HepG2 (cell line): ENCODE results near the gene ADGRF1. TPM values are rescaled to one million over a fixed set of nuclear protein-coding genes. Genes with fewer than 3 reads are reported as not detected.

Experiments used
- ARHGAP35 ChIP-seq: sonication (generic); formaldehyde crosslinking; IDR thresholded peaks from 2 replicates; pipeline ENCODE4 v1.9.0; 2022; ENCODE audit warnings: mild to moderate bottlenecking, inconsistent platforms, moderate library complexity, missing genetic modification reagents, borderline replicate concordance
- ELF3 ChIP-seq: IDR thresholded peaks from 2 replicates; pipeline ENCODE4 v1.6.1; 2016; ENCODE audit warnings: missing genetic modification reagents, missing compliant biosample characterization
- FOXO1 ChIP-seq: sonication (generic); formaldehyde crosslinking; IDR thresholded peaks from 2 replicates; pipeline ENCODE4 v1.4.0; 2020; ENCODE audit warnings: missing genetic modification reagents
- HNF4G ChIP-seq, 2 experiments: sonication (generic) in 1 of 2; formaldehyde crosslinking in 1 of 2; IDR thresholded peaks; 2 replicates each; pipeline versions ENCODE4 v1.4.0 to v1.6.1; 2011 to 2020; ENCODE audit warnings: borderline replicate concordance in 2 of 2, low read depth in 2 of 2, mild to moderate bottlenecking in 2 of 2, low read length in 1 of 2, missing genetic modification reagents in 1 of 2, moderate library complexity in 1 of 2
- KDM5A ChIP-seq: fragments of 200-600 bp; sonication (generic); IDR thresholded peaks from 2 replicates; pipeline ENCODE4 v1.7.0; 2018; ENCODE audit warnings: antibody characterized with exemption, mild to moderate bottlenecking, low read length, borderline replicate concordance
- LCORL ChIP-seq, 2 experiments: fragments of 450-650 bp in 1 of 2; sonication (generic) in 1 of 2; formaldehyde crosslinking in 1 of 2; IDR thresholded peaks; 2 replicates each; pipeline versions ENCODE4 v1.5.0 to v1.6.1; 2017 to 2020; ENCODE audit warnings: antibody characterized with exemption in 1 of 2, missing genetic modification reagents in 1 of 2
- NFE2L1 ChIP-seq: sonication (generic); formaldehyde crosslinking; IDR thresholded peaks from 2 replicates; pipeline ENCODE4 v1.4.0; 2020; ENCODE audit warnings: missing genetic modification reagents, mild to moderate bottlenecking, borderline replicate concordance
- REL ChIP-seq: sonication (generic); formaldehyde crosslinking; conservative IDR thresholded peaks from 2 replicates; pipeline ENCODE4 v1.8.0; 2022; ENCODE audit warnings: mild to moderate bottlenecking, missing genetic modification reagents, moderate library complexity
- SSRP1 ChIP-seq: IDR thresholded peaks from 2 replicates; pipeline ENCODE4 v1.6.1; 2016; ENCODE audit warnings: control low read depth
- TBX2 ChIP-seq: sonication (generic); formaldehyde crosslinking; IDR thresholded peaks from 2 replicates; pipeline ENCODE4 v1.5.0; 2020; ENCODE audit warnings: missing genetic modification reagents, mild to moderate bottlenecking, borderline replicate concordance
- TCF7L2 ChIP-seq: IDR thresholded peaks from 2 replicates; pipeline ENCODE4 v1.6.1; 2011; ENCODE audit warnings: mild to moderate bottlenecking, low read depth, low read length, moderate library complexity
- ZNF367 ChIP-seq: sonication (generic); formaldehyde crosslinking; IDR thresholded peaks from 2 replicates; pipeline ENCODE4 v1.4.0; 2020; ENCODE audit warnings: missing genetic modification reagents, borderline replicate concordance
- ZNF44 ChIP-seq: sonication (generic); formaldehyde crosslinking; IDR thresholded peaks from 2 replicates; pipeline ENCODE4 v1.5.1; 2020; ENCODE audit warnings: mild to moderate bottlenecking, missing genetic modification reagents
- polyA plus RNA-seq, 8 experiments: library from polyadenylated mRNA; depleted of rRNA in 3 of 8; stranded (reverse) in 7 of 8; unstranded in 1 of 8; fragments of >200 nt; fragmentation: Illumina TruSeq in 4 of 8; extraction: Trizol in 4 of 8; gene quantifications; 2 replicates each; pipeline versions ENCODE4 v1.2.1 to v1.2.3, GENCODE V29; 2011 to 2016; ENCODE audit warnings: low read depth in 4 of 8, missing spikeins in 1 of 8, mixed read lengths in 1 of 8; ENCODE audit not compliant: insufficient read depth in 1 of 8
- total RNA-seq, 5 experiments: library from RNA; depleted of rRNA; stranded (reverse); fragments of >200 nt; fragmentation: Illumina TruSeq; extraction: Trizol; gene quantifications; 2 replicates each; pipeline ENCODE4 v1.2.3, GENCODE V29; 2016; ENCODE audit warnings: low read depth in 1 of 5
- TF ChIP-seq, protein P1 (sequence below): IDR thresholded peaks from 2 replicates; pipeline ENCODE4 v1.6.1; 2016; ENCODE audit warnings: low read depth, control low read depth
- TF ChIP-seq, protein P2 (sequence below): sonication (generic); formaldehyde crosslinking; IDR thresholded peaks from 2 replicates; pipeline ENCODE4 v1.9.0; 2021; ENCODE audit warnings: missing genetic modification reagents, mild to moderate bottlenecking, borderline replicate concordance
- TF ChIP-seq, protein P3 (sequence below): sonication (generic); formaldehyde crosslinking; IDR thresholded peaks from 2 replicates; pipeline ENCODE4 v1.5.0; 2020; ENCODE audit warnings: mild to moderate bottlenecking, missing genetic modification reagents, borderline replicate concordance
- TF ChIP-seq, protein P4 (sequence below): fragments of 450-650 bp; IDR thresholded peaks from 2 replicates; pipeline ENCODE4 v1.6.1; 2016
- TF ChIP-seq, protein P5 (sequence below): IDR thresholded peaks from 2 replicates; pipeline ENCODE4 v1.6.1; 2016; ENCODE audit warnings: missing biosample characterization, missing genetic modification reagents, low read depth

ADGRF1 gene
- total and polyA plus RNA-seq, 2 of the 13 experiments (the other 11 are each of a cell fraction or from before 2014, with no cell fraction given) = not detected

DNA sequence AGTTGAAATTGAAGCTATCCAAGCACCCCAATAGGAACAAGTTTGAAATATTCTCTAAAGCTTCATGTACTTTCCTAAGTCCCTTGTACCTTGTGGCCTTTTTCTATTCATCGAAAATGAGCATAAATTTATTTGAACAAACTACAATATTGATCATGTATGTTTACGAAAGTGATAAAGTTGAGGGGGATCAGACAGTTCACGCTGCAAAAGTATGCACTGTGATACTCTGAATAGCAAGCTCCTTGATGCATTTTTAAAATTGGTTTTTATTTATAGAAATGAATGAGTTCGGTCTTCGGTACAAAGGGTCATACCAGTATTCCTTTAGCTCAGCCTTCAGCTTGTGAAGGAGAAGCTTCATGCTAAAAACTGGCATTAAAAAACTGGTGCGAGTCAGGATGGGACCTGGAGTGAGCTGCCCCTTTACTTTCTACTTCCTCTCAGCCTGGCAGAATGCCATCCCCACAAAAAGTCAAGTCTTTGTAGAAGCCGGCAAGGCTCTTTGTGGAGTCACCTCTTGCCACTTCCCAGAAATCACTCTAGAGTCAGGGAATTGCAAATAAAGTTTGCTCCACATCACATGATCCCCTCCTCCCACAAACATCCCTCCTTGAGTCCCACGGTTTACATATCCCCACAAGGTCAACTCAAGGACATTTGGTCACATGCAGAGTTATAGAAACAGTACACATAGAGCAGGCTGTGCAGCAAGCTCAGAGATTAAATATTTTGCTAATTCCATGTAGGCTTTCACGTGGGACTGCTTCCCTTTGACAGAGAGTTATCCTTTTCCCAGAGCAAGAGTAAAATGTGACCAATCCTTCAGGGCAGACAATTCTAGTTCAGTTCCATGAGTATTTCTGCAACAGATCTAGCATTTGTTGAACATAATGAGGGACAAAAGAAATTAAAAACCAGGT lies 34.6 kb upstream of the ADGRF1 start (continued):
- TF ChIP-seq, protein P1, sequence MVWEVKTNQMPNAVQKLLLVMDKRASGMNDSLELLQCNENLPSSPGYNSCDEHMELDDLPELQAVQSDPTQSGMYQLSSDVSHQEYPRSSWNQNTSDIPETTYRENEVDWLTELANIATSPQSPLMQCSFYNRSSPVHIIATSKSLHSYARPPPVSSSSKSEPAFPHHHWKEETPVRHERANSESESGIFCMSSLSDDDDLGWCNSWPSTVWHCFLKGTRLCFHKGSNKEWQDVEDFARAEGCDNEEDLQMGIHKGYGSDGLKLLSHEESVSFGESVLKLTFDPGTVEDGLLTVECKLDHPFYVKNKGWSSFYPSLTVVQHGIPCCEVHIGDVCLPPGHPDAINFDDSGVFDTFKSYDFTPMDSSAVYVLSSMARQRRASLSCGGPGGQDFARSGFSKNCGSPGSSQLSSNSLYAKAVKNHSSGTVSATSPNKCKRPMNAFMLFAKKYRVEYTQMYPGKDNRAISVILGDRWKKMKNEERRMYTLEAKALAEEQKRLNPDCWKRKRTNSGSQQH (CRISPR knock-in tag) = no peak
- TF ChIP-seq REL (CRISPR knock-in tag) (no peak), ELF3 (CRISPR knock-in tag) (peak; percentile 94; the same call in 1 of the 2 replicates), ZNF44 (peak; percentile 60; the same call in 1 of the 2 replicates), TCF7L2 (peak; percentile 85), ARHGAP35 (CRISPR knock-in tag) (peak; percentile 24; the same call in 1 of the 2 replicates), NFE2L1 (CRISPR knock-in tag) (no peak), TBX2 (peak; percentile 95), KDM5A (no peak; the same call in 1 of the 2 replicates), HNF4G (IDR thresholded peaks at IDR 0.05; ENCODE audit: borderline replicate concordance, low read depth, low read length) (peak; percentile 12; the same call in 1 of the 2 replicates), HNF4G (CRISPR knock-in tag; IDR thresholded peaks at IDR 0.05; ENCODE audit: borderline replicate concordance, low read depth) (no peak), FOXO1 (peak; percentile 98), ZNF367 (0 out of 2 replicates have a peak, but pooled peaks have one; percentile 39), SSRP1 (CRISPR knock-in tag) (peak; percentile 81; the same call in 1 of the 2 replicates), LCORL (IDR thresholded peaks at IDR 0.05) (peak; percentile 72; the same call in 1 of the 2 replicates), LCORL (CRISPR knock-in tag; IDR thresholded peaks at IDR 0.05) (0 out of 2 replicates have a peak, but pooled peaks have one; percentile 35)
- TF ChIP-seq, protein P2, sequence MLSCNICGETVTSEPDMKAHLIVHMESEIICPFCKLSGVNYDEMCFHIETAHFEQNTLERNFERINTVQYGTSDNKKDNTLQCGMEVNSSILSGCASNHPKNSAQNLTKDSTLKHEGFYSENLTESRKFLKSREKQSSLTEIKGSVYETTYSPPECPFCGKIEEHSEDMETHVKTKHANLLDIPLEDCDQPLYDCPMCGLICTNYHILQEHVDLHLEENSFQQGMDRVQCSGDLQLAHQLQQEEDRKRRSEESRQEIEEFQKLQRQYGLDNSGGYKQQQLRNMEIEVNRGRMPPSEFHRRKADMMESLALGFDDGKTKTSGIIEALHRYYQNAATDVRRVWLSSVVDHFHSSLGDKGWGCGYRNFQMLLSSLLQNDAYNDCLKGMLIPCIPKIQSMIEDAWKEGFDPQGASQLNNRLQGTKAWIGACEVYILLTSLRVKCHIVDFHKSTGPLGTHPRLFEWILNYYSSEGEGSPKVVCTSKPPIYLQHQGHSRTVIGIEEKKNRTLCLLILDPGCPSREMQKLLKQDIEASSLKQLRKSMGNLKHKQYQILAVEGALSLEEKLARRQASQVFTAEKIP (CRISPR knock-in tag) = no peak
- TF ChIP-seq, protein P3, sequence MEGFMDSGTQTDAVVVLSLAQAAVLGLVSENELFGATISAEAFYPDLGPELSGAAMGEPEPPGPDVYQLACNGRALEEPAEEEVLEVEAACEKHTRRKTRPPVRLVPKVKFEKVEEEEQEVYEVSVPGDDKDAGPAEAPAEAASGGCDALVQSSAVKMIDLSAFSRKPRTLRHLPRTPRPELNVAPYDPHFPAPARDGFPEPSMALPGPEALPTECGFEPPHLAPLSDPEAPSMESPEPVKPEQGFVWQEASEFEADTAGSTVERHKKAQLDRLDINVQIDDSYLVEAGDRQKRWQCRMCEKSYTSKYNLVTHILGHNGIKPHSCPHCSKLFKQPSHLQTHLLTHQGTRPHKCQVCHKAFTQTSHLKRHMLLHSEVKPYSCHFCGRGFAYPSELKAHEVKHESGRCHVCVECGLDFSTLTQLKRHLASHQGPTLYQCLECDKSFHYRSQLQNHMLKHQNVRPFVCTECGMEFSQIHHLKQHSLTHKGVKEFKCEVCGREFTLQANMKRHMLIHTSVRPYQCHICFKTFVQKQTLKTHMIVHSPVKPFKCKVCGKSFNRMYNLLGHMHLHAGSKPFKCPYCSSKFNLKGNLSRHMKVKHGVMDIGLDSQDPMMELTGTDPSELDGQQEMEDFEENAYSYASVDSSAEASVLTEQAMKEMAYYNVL (CRISPR knock-in tag) = peak; percentile 89; the same call in 1 of the 2 replicates
- TF ChIP-seq, protein P4, sequence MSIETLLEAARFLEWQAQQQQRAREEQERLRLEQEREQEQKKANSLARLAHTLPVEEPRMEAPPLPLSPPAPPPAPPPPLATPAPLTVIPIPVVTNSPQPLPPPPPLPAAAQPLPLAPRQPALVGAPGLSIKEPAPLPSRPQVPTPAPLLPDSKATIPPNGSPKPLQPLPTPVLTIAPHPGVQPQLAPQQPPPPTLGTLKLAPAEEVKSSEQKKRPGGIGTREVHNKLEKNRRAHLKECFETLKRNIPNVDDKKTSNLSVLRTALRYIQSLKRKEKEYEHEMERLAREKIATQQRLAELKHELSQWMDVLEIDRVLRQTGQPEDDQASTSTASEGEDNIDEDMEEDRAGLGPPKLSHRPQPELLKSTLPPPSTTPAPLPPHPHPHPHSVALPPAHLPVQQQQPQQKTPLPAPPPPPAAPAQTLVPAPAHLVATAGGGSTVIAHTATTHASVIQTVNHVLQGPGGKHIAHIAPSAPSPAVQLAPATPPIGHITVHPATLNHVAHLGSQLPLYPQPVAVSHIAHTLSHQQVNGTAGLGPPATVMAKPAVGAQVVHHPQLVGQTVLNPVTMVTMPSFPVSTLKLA = peak; percentile 55; the same call in 1 of the 2 replicates
- TF ChIP-seq, protein P5, sequence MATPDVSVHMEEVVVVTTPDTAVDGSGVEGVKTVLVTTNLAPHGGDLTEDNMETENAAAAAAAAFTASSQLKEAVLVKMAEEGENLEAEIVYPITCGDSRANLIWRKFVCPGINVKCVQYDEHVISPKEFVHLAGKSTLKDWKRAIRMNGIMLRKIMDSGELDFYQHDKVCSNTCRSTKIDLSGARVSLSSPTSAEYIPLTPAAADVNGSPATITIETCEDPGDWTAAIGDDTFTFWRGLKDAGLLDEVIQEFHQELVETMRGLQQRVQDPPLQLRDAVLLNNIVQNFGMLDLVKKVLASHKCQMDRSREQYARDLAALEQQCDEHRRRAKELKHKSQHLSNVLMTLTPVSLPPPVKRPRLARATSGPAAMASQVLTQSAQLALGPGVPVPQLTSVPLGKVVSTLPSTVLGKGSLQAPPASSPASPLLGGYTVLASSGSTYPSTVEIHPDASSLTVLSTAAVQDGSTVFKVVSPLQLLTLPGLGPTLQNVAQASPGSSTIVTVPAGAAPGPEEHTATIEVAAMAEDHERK (CRISPR knock-in tag) = no peak
